Left ventricle myocardium inferior (tissue), 1 donor: ENCODE measurements around the gene LY6G5C. TPM values are rescaled to one million over a fixed set of nuclear protein-coding genes. Genes with fewer than 3 reads are reported as not detected.

Experiments
- DNase-seq: peaks from one replicate; pipeline ENCODE4 v3.0.0-alpha.2; 2020
- H3K27ac ChIP-seq: fragments of 200-600 bp; replicated peaks from 2 replicates; pipeline ENCODE4 v1.8.0; 2021
- H3K27me3 ChIP-seq: fragments of 200-600 bp; 2 replicates; pipeline ENCODE4 v1.8.0; 2021; ENCODE audit warnings: low read depth
- H3K36me3 ChIP-seq: fragments of 200-600 bp; 2 replicates; pipeline ENCODE4 v1.8.0; 2021
- H3K4me1 ChIP-seq: fragments of 200-600 bp; 2 replicates; pipeline ENCODE4 v1.8.0; 2021
- H3K4me3 ChIP-seq: fragments of 200-600 bp; 2 replicates; pipeline ENCODE4 v1.8.0; 2021; ENCODE audit warnings: mild to moderate bottlenecking, moderate library complexity
- H3K9me3 ChIP-seq: fragments of 200-600 bp; replicated peaks from 2 replicates; pipeline ENCODE4 v1.8.0; 2021
- CTCF ChIP-seq: fragments of 200-600 bp; IDR thresholded peaks from 2 replicates; pipeline ENCODE4 v1.8.0; 2021; ENCODE audit warnings: antibody characterized with exemption, mild to moderate bottlenecking, borderline replicate concordance
- intact Hi-C: fragments of 100-400 bp; cut with micrococcal nuclease; formaldehyde crosslinking; loops from one replicate; pipeline ENCODE4 v1.11.0; 2022
- total RNA-seq: library from RNA; stranded (reverse); fragmentation: NEBNext Ultra II Directional; extraction: Animal tissue kit (Norgen Biotek cat#: 25700); gene quantifications from one replicate; pipeline ENCODE4 v1.2.1, GENCODE V29; 2021
- donor health status: DM: no; HTN: yes; CAD: no; lungs with severe emphysema.

The LY6G5C gene
- total RNA-seq, 1 donor from 2014 or later: 1.5 TPM

- H3K4me1 ChIP-seq: no peaks in the 10 kb centered on the region
- DNase-seq: no peak
- no peaks in the 10 kb centered on the region for H3K9me3 ChIP-seq
- intact Hi-C loops: no loop called here
- no peak overlapping the region for H3K27ac ChIP-seq
- no peak overlapping the region for H3K4me3 ChIP-seq
- TF ChIP-seq CTCF: no peak
- no peaks in the 10 kb centered on the region for H3K27me3 ChIP-seq
- H3K36me3 ChIP-seq: no peaks in the 10 kb centered on the region
Measured at GRCh38 chr6:31718265-31718664, 37.4 kb upstream of the LY6G5C start.

- no peaks in the 10 kb centered on the region for H3K36me3 ChIP-seq
- H3K27me3 ChIP-seq: no peaks in the 10 kb centered on the region
- no peak overlapping the region for H3K4me3 ChIP-seq
- intact Hi-C loops: no loop called here
- H3K9me3 ChIP-seq: no peaks in the 10 kb centered on the region
- DNase-seq: no peak
- no peak overlapping the region for H3K27ac ChIP-seq
- no peaks in the 10 kb centered on the region for H3K4me1 ChIP-seq
- no peak for TF ChIP-seq CTCF
Measured at GRCh38 chr6:31717499-31718222, 36.8 kb upstream of the LY6G5C start.

GRCh38 chr6:31715022-31715958, 34.4 kb upstream of the LY6G5C start, which contains the start of gene LY6G6D:
TSS of gene LY6G6D (plus strand) at chr6:31715348. CDS start at chr6:31715356, 8 bp downstream.
- no peaks in the 10 kb centered on the region for H3K9me3 ChIP-seq
- TF ChIP-seq CTCF: no peak
- H3K4me1 ChIP-seq: no peaks in the 10 kb centered on the region
- H3K27me3 ChIP-seq: peaks cover 4% of the 10 kb centered on the region
- H3K4me3 ChIP-seq: no peak within 1 kb of the TSS
- no peak within 1 kb of the TSS for H3K27ac ChIP-seq
- intact Hi-C loops: no loop called here
- no peak for DNase-seq
- H3K36me3 ChIP-seq: no peaks in the 10 kb centered on the region

DNA sequence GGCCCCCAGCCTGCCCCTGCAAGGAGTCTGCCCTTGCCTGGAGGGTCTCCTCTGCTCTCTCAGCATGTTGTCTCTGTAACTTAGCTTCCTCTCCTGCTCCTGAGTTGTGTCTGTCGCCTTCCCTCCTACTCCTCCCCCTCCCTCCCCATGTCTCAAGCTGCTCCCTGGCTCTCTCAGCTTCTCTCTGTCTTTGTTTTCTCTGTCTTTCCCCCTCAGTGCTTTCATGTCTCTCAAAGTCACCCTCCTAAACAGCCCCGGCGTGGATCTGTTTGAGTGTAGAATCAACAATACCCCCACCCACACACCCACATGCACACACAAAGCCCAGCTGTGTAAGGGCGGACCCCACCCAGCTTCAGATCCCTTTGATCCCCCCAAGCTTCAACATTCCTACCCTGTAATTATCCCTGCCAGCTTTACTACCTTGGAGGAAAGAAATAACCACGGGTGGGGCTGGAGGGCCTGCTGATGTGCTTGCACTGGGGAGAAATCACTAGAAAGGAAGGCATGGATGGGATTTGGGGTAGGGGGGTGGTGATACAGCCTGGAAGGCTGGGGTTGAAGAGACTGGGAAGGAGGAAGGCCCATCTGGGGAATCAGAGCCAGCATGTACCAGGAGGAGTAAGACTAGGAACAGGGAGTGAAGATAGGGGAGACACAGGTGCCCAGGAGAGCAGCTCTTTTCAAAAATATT, 33.3 kb upstream of the LY6G5C start:
- Histone ChIP-seq H3K4me3 (no peak overlapping the region), H3K27ac (no peak overlapping the region), H3K27me3 (peaks cover 9% of the 10 kb centered on the region), H3K4me1 (no peaks in the 10 kb centered on the region), H3K9me3 (no peaks in the 10 kb centered on the region), H3K36me3 (no peaks in the 10 kb centered on the region)
- TF ChIP-seq CTCF: no peak
- intact Hi-C loops: no loop called here
- DNase-seq: no peak

DNA sequence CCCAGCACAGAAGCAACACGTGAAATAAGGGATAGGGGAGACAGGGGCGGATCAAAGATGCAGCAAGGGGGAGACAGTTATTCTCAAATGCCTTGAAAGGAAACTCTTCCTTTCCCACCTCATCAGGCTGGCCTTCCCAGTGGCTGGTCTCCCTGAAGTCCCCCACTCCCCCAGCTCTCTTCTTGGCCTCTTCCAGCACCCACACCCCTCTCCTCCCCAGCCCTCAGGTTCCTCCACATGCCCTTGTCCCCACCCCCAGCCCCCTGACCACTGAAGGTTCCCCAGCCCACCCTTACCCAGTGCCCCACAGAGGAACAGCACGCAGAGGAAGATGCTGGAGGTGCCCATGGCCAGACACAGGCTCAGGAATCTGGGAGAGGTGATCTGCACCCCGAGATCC, 32.6 kb upstream of the LY6G5C start:
- no peak for DNase-seq
- no peak overlapping the region for H3K4me3 ChIP-seq

More for the DNA sequence above, 32.6 kb upstream of the LY6G5C start:
- Histone ChIP-seq H3K36me3 (no peaks in the 10 kb centered on the region), H3K27ac (no peak overlapping the region), H3K27me3 (peaks cover 9% of the 10 kb centered on the region), H3K4me1 (no peaks in the 10 kb centered on the region), H3K9me3 (no peaks in the 10 kb centered on the region)
- intact Hi-C loops: no loop called here
- TF ChIP-seq CTCF: no peak
